GM12874 (cell line): ENCODE measurements around the gene KRT4.

Experiments used
- TF ChIP-seq, protein P1 (sequence below): IDR thresholded peaks from 2 replicates; pipeline ENCODE4 v1.5.1; 2011; ENCODE audit warnings: low read depth, mild to moderate bottlenecking, control low read depth, low read length, moderate library complexity; ENCODE audit not compliant: insufficient read depth

Gene KRT4

DNA sequence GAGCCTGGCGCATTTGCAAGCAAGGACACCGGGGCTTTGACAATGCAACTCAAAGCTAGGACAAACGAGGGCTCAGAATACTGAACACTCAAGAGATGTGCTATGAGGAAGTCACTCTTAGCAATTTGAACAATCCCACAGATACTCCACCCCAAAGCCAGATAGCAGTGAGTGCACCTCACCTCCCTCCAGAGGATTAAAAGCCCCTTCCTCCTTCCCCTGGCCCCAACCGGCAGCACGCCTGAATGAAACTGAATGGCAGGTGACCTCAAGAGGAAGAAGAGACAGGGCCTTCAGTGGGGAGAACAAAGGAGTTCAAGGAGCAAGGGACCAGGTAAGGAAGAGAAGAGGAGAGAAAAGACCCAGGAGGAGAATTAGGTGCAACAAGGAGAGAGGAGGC, 36.8 kb upstream of the KRT4 start:
- TF ChIP-seq, protein P1, sequence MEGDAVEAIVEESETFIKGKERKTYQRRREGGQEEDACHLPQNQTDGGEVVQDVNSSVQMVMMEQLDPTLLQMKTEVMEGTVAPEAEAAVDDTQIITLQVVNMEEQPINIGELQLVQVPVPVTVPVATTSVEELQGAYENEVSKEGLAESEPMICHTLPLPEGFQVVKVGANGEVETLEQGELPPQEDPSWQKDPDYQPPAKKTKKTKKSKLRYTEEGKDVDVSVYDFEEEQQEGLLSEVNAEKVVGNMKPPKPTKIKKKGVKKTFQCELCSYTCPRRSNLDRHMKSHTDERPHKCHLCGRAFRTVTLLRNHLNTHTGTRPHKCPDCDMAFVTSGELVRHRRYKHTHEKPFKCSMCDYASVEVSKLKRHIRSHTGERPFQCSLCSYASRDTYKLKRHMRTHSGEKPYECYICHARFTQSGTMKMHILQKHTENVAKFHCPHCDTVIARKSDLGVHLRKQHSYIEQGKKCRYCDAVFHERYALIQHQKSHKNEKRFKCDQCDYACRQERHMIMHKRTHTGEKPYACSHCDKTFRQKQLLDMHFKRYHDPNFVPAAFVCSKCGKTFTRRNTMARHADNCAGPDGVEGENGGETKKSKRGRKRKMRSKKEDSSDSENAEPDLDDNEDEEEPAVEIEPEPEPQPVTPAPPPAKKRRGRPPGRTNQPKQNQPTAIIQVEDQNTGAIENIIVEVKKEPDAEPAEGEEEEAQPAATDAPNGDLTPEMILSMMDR: no peak

DNA sequence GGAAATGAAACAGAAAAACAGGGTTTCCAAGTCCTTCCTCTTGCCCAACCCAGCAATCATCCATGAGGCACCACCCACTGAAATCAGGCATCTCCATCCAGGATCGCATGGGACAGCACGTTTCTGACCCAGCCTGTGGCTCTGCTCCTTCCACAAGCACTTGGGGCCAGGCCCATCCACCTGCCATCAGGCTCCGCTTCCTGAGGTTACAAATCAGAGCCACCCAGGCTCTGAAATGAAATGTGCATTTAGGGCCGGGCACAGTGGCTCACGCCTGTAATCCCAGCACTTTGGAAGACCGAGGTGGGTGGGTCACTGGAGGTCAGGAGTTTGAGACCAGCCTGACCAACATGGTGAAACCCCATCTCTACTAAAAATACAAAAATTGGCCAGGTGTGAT, 35.6 kb upstream of the KRT4 start:
- TF ChIP-seq, protein P1: no peak

DNA sequence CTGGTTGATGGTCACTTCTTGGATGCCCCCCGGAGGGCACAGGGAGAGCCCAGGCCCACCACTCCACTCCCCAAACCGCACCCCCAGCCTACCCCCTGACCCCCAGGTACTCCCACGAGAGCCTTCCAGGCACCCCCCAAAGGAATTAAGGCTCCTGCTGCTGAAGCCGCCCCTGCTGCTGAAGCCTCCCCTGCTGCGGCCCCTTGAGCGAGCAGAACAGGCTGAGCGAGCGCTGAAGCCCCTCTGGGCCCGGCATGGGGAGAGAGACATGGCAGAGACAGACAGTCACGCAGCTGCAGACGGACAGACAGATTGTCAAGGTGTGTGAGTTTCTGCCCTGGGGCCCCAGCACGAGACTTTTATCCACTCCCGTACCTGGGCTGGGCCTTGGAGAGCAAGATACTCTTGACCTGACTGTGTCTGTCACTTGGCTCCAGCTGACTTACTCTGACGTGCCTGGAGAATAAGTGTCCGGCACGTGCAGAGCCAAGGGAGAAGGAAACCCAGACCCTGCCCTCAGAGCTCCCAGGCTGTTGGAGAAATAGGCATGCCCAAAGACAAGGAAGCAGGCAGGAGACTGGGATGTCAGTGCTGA, 34.8 kb upstream of the KRT4 start, which contains the start of gene KRT78:
TSS of gene KRT78 (minus strand) at position 334 of the 595 bp plus-strand sequence. CDS start at position 270, 64 bp downstream.
- TF ChIP-seq, protein P1: no peak

DNA sequence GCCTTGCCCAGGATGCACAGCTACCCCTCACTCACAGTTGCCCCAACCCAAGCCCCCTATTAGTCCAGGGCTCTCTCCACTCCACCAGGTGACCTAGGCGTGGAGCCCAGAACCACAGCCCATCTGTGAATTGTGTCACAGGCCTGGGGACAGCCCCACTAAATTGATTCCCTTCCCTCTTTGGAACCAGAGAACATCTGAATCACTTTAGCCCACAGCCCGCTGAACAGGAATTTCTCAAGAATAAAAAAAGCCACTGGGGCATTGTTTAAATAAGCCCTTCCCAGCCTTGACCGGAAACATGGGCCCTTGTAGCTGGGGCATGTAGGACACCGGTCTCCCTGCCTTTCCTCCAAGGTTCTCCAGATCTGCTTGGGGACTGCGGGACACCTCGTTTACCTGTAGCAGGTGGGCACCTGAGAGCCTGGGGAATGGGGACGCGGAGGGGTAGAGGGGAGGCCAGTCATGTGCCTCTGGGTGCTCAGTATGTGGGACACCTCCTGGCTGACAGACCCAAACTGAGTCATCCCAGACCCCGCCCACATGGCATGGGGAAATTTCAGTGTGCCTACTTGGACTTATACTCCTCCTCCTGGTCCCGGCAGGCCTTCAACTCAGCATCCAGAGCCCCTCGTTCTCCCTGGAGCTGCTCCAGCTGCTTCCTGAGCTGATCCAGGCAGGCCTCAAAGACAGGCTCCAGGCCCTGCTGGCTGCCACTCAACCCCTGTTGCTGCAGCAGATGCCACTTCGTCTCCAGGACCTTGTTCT, 33.6 kb upstream of the KRT4 start:
- TF ChIP-seq, protein P1: no peak

DNA sequence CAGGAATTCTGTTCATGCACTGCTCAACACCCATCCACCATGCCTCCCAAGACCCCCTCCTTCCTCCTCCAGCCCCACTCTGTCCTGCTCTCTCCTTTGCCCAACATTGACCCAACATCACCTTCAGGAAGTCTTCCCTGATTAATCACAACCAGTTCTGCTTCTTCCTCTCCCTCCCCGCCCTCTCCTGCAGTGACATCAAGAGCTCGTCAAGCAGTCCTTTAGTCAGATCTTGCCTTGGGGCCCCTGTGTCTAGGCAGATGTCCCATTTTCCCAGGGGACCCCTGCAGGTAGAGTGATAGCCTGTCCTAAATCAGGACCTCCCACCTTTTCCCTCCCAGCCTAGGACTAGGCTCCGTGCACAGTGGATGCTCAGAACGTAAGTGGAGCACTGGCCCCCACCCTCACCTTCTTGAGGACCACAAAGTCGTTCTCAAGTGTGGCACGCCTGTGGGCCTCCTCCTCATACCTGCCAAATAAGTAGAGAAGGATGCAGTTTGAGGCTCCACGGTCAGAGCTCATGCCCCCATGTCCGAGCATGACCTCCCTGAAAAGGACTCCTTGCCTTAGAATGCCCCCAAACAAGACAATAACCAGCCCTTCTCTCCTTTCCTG, 32.5 kb upstream of the KRT4 start:
- TF ChIP-seq, protein P1: no peak

DNA sequence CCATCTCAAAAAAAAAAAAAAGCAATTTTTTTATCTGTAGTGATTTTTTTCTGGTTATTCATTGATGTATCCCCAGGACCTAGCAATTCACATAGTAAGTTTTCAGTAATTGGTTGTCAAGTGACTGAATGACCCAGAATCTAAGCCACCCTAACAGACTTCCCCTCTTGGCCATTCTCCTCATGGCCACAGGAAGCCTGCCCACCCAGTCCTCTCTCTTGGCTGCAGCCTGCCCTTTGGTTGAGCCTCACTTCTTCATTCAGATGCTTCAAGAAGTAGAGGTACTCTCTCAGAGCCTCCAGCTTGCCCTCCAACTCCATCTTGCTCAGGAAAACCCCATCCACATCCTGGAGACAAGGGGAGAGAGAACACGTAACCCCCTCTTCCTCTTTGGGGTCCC, 32.0 kb upstream of the KRT4 start:
- TF ChIP-seq, protein P1: no peak

DNA sequence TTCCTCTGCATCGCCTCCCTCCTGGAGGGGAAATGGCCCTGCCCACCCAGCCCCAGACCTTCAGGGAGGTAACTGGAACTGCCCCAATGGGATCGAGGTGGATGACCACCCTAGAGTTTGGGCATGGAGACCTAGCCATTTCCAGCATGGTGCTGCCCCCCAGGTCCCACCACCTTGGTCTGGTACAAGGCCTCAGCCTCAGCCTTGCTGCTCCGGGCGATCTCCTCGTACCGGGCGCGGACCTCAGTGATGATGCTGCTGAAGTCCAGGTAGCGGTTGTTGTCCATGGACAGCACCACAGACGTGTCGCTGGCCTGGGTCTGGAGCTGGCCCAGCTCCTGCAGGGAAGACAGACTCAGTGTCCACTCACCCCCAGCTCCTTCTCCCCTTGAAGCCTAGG, 30.5 kb upstream of the KRT4 start:
- TF ChIP-seq, protein P1: no peak
